Parathyroid adenoma (tissue), 2 donors: Measurements from ENCODE around the gene TTC33.

Experiments used
- H2AFZ ChIP-seq: fragments of 300-600 bp; sonication (generic); one replicate; pipeline ENCODE4 v1.7.0; 2017; ENCODE audit warnings: antibody characterized with exemption, mild to moderate bottlenecking
- H3K27ac ChIP-seq: fragments of 300-600 bp; sonication (generic); one replicate; pipeline ENCODE4 v1.7.0; 2017
- H3K27me3 ChIP-seq: fragments of 300-600 bp; sonication (generic); one replicate; pipeline ENCODE4 v1.7.0; 2017; ENCODE audit warnings: low read length; ENCODE audit not compliant: control insufficient read depth, insufficient read depth
- H3K36me3 ChIP-seq: fragments of 300-600 bp; sonication (generic); one replicate; pipeline ENCODE4 v1.7.0; 2017; ENCODE audit warnings: low read length; ENCODE audit not compliant: control insufficient read depth, insufficient read depth
- H3K4me1 ChIP-seq: fragments of 300-600 bp; sonication (generic); one replicate; pipeline ENCODE4 v1.7.0; 2017; ENCODE audit warnings: control low read depth
- H3K4me2 ChIP-seq: fragments of 300-600 bp; sonication (generic); one replicate; pipeline ENCODE4 v1.7.0; 2017; ENCODE audit warnings: low read length
- H3K4me3 ChIP-seq: fragments of 300-600 bp; sonication (generic); one replicate; pipeline ENCODE4 v1.7.0; 2017; ENCODE audit warnings: low read depth, low read length
- H3K79me2 ChIP-seq: fragments of 300-600 bp; sonication (generic); one replicate; pipeline ENCODE4 v1.7.0; 2017; ENCODE audit warnings: control low read depth
- H3K9ac ChIP-seq: fragments of 300-600 bp; sonication (generic); one replicate; pipeline ENCODE4 v1.7.0; 2017; ENCODE audit warnings: mild to moderate bottlenecking
- H3K9me3 ChIP-seq: fragments of 300-600 bp; sonication (generic); one replicate; pipeline ENCODE4 v1.7.0; 2017; ENCODE audit warnings: low read length; ENCODE audit not compliant: control insufficient read depth
- CTCF ChIP-seq: fragments of 300-600 bp; sonication (generic); IDR thresholded peaks from one replicate; pipeline ENCODE4 v1.7.0; 2017; ENCODE audit warnings: antibody characterized with exemption, mild to moderate bottlenecking
- donor health status: primary hyperparathyroidism.

TTC33 gene

GRCh38 chr5:40465416-40465815, 290.3 kb downstream of the TTC33 start:
- no peak for TF ChIP-seq CTCF

GRCh38 chr5:40464511-40464910, 291.2 kb downstream of the TTC33 start:
- Histone ChIP-seq H3K4me3 (no peak overlapping the region), H3K4me2 (no peak overlapping the region), H3K79me2 (no peaks in the 10 kb centered on the region), H3K36me3 (no peaks in the 10 kb centered on the region), H3K27ac (no peak overlapping the region), H3K9me3 (no peaks in the 10 kb centered on the region), H3K27me3 (no peaks in the 10 kb centered on the region), H3K4me1 (no peaks in the 10 kb centered on the region), H3K9ac (no peak overlapping the region), H2AFZ (no peak overlapping the region)
- no peak for TF ChIP-seq CTCF

More at GRCh38 chr5:40465416-40465815, 290.3 kb downstream of the TTC33 start:
- Histone ChIP-seq H3K4me2 (no peak overlapping the region), H3K79me2 (no peaks in the 10 kb centered on the region), H3K4me3 (no peak overlapping the region), H3K27ac (no peak overlapping the region), H3K9me3 (no peaks in the 10 kb centered on the region), H3K4me1 (no peaks in the 10 kb centered on the region), H3K27me3 (no peaks in the 10 kb centered on the region), H3K9ac (no peak overlapping the region), H2AFZ (no peak overlapping the region), H3K36me3 (no peaks in the 10 kb centered on the region)
